Measurements from ENCODE around the gene GET3.

Gene GET3

DNA sequence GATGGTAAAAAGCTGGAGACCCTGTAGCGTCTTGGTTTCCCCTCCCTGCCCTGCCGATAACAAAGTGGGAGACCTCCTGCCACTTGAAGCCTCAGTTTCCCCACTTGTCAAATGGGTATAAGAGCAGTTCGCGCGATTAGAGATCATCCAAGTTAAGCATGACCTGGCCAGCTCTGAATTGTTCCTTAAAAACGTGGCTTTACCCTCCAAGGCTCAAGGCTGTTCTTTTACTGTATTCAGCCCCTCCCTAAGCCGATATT, 14.0 kb upstream of the GET3 start:
- TF ChIP-seq CEBPB (IDR thresholded peaks at IDR 0.05) (no peak), YY1 (IDR thresholded peaks at IDR 0.05; ENCODE audit: low read depth) (no peak), ZBTB7A (IDR thresholded peaks at IDR 0.05; ENCODE audit: low read depth) (no peak), TCF12 (IDR thresholded peaks at IDR 0.05; ENCODE audit: low read depth) (no peak), RAD21 (IDR thresholded peaks at IDR 0.05; ENCODE audit: low read depth) (no peak), EP300 (IDR thresholded peaks at IDR 0.05; ENCODE audit: borderline replicate concordance) (no peak), TAF1 (IDR thresholded peaks at IDR 0.05; ENCODE audit: low read depth) (no peak), FOXM1 (IDR thresholded peaks at IDR 0.05; ENCODE audit: borderline replicate concordance, low read depth) (no peak), MAX (IDR thresholded peaks at IDR 0.05) (no peak), TEAD4 (IDR thresholded peaks at IDR 0.05) (no peak), CREB1 (IDR thresholded peaks at IDR 0.05; ENCODE audit: low read depth) (no peak), NFIC (IDR thresholded peaks at IDR 0.05) (no peak), EGR1 (IDR thresholded peaks at IDR 0.05) (no peak)
- TF ChIP-seq, protein P1, sequence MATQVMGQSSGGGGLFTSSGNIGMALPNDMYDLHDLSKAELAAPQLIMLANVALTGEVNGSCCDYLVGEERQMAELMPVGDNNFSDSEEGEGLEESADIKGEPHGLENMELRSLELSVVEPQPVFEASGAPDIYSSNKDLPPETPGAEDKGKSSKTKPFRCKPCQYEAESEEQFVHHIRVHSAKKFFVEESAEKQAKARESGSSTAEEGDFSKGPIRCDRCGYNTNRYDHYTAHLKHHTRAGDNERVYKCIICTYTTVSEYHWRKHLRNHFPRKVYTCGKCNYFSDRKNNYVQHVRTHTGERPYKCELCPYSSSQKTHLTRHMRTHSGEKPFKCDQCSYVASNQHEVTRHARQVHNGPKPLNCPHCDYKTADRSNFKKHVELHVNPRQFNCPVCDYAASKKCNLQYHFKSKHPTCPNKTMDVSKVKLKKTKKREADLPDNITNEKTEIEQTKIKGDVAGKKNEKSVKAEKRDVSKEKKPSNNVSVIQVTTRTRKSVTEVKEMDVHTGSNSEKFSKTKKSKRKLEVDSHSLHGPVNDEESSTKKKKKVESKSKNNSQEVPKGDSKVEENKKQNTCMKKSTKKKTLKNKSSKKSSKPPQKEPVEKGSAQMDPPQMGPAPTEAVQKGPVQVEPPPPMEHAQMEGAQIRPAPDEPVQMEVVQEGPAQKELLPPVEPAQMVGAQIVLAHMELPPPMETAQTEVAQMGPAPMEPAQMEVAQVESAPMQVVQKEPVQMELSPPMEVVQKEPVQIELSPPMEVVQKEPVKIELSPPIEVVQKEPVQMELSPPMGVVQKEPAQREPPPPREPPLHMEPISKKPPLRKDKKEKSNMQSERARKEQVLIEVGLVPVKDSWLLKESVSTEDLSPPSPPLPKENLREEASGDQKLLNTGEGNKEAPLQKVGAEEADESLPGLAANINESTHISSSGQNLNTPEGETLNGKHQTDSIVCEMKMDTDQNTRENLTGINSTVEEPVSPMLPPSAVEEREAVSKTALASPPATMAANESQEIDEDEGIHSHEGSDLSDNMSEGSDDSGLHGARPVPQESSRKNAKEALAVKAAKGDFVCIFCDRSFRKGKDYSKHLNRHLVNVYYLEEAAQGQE (IDR thresholded peaks at IDR 0.05; ENCODE audit: low read depth), result no peak
- TF ChIP-seq, protein P2, sequence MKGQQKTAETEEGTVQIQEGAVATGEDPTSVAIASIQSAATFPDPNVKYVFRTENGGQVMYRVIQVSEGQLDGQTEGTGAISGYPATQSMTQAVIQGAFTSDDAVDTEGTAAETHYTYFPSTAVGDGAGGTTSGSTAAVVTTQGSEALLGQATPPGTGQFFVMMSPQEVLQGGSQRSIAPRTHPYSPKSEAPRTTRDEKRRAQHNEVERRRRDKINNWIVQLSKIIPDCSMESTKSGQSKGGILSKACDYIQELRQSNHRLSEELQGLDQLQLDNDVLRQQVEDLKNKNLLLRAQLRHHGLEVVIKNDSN (IDR thresholded peaks at IDR 0.05), result no peak

- TF ChIP-seq RAD21 (IDR thresholded peaks at IDR 0.05; ENCODE audit: low read depth) (no peak), ZBTB7A (IDR thresholded peaks at IDR 0.05; ENCODE audit: low read depth) (0 out of 2 replicates have a peak, but pooled peaks have one; percentile 49), MAX (IDR thresholded peaks at IDR 0.05) (peak; percentile 81)
- TF ChIP-seq, protein P2 (IDR thresholded peaks at IDR 0.05), result 0 out of 2 replicates have a peak, but pooled peaks have one; percentile 27
These were observed 13.5 kb upstream of the GET3 start, which contains the start of gene TNPO2 for GRCh38 chr19:12723641-12724426. TSS of gene TNPO2 (minus strand) at chr19:12723932. CDS start at chr19:12720977, 2,955 bp downstream.

DNA sequence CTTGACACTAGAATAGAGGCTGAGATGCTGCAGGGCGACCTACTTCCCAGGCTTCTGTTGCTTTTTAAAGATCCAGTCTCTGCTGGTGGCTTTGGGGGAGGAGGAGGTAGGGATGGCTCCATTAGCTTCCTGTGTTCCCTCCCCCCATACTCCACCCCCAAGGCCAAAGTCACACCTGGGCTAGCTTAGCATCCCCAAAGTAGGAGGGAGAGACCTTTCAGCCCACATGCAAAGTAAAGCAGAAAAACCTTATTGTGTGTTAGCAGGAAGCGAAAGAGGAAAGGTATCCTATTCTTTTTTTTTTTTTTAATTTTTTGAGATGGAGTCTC, 10.3 kb upstream of the GET3 start:
- no peak for TF ChIP-seq RAD21 (IDR thresholded peaks at IDR 0.05; ENCODE audit: low read depth)
- no peak for TF ChIP-seq EGR1 (IDR thresholded peaks at IDR 0.05)
- TF ChIP-seq EP300 (IDR thresholded peaks at IDR 0.05; ENCODE audit: borderline replicate concordance), result no peak
- TF ChIP-seq CREB1 (IDR thresholded peaks at IDR 0.05; ENCODE audit: low read depth), result no peak
- no peak for TF ChIP-seq CEBPB (IDR thresholded peaks at IDR 0.05)

DNA sequence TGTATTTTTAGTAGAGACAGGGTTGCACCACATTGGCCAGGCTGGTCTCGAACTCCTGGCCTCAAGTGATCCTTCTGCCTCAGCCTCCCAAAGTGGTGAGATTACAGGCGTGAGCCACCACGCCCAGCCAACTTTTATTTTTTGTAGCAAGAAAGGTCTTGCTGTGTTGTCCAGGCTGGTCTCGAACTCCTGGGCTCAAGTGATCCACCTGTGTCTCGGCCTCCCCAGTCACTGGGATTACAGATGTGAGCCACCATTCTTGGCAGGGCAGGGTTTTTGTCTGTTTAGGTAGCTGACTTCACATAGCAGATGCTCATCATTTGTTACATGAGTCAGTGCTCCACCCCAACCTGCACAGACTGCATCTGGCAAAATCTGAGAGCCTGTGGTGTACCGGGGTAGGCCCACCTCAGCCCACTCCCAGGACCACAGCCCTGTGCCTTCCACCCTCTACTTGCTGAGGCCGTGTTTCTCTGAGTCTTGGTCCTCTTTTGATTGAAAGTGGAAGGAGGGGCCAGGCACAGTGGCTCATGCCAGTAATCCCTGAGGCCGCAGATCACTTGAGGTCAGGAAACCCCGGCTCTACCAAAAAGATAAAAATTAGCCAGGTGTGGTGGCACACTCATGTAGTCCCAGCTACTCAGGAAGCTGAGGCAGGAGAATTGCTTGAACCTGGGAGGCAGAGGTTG, 9.4 kb upstream of the GET3 start:
- no peak for TF ChIP-seq CEBPB (IDR thresholded peaks at IDR 0.05)
- TF ChIP-seq YY1 (IDR thresholded peaks at IDR 0.05; ENCODE audit: low read depth), result no peak
- TF ChIP-seq, protein P1 (IDR thresholded peaks at IDR 0.05; ENCODE audit: low read depth), result no peak
- TF ChIP-seq ZBTB7A (IDR thresholded peaks at IDR 0.05; ENCODE audit: low read depth), result no peak
- TF ChIP-seq EGR1 (IDR thresholded peaks at IDR 0.05), result no peak
- TF ChIP-seq FOXM1 (IDR thresholded peaks at IDR 0.05; ENCODE audit: borderline replicate concordance, low read depth), result no peak
- no peak for TF ChIP-seq RAD21 (IDR thresholded peaks at IDR 0.05; ENCODE audit: low read depth)
- no peak for TF ChIP-seq TEAD4 (IDR thresholded peaks at IDR 0.05)
- TF ChIP-seq EP300 (IDR thresholded peaks at IDR 0.05; ENCODE audit: borderline replicate concordance), result no peak
- TF ChIP-seq, protein P2 (IDR thresholded peaks at IDR 0.05), result no peak
- TF ChIP-seq NFIC (IDR thresholded peaks at IDR 0.05), result no peak
- no peak for TF ChIP-seq CREB1 (IDR thresholded peaks at IDR 0.05; ENCODE audit: low read depth)
- no peak for TF ChIP-seq TAF1 (IDR thresholded peaks at IDR 0.05; ENCODE audit: low read depth)
- no peak for TF ChIP-seq TCF12 (IDR thresholded peaks at IDR 0.05; ENCODE audit: low read depth)
- no peak for TF ChIP-seq MAX (IDR thresholded peaks at IDR 0.05)

DNA sequence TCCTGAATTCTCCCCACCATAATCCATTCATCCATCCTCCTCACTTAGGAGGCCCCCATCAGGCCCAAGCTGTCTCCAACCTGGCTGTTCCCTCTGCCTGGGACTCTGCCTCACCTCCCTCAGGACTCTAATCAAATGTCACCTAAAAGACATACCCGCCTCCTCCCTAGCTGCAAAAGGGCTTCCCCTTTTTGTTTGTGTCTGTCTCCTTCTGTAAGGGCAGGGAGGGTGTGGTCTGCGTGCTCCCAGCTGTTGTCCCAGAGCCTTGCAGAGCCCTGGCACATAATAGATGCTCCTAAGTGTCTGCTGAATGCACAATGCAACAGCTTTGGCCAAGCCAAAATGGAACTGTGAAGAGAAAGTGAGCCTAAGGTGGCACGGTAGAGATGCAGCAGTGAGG, 7.2 kb upstream of the GET3 start:
- no peak for TF ChIP-seq EP300 (IDR thresholded peaks at IDR 0.05; ENCODE audit: borderline replicate concordance)
- TF ChIP-seq CREB1 (IDR thresholded peaks at IDR 0.05; ENCODE audit: low read depth), result no peak
- TF ChIP-seq TAF1 (IDR thresholded peaks at IDR 0.05; ENCODE audit: low read depth), result no peak
- no peak for TF ChIP-seq TCF12 (IDR thresholded peaks at IDR 0.05; ENCODE audit: low read depth)
- TF ChIP-seq, protein P2 (IDR thresholded peaks at IDR 0.05), result no peak
- no peak for TF ChIP-seq RAD21 (IDR thresholded peaks at IDR 0.05; ENCODE audit: low read depth)
- TF ChIP-seq TEAD4 (IDR thresholded peaks at IDR 0.05), result no peak
- no peak for TF ChIP-seq EGR1 (IDR thresholded peaks at IDR 0.05)
- TF ChIP-seq CEBPB (IDR thresholded peaks at IDR 0.05), result no peak
